OCI-LY1 (cell line): ENCODE results near the gene POU6F2.

ENCODE experiments used
- EZH2 ChIP-seq: fragments of 200-600 bp; sonication (generic), shearing (Covaris generic); IDR thresholded peaks from 2 replicates; pipeline ENCODE4 v1.8.0; 2017; ENCODE audit warnings: borderline replicate concordance, mixed run types, mild to moderate bottlenecking, antibody characterized with exemption, low read length, moderate library complexity, mixed read lengths
- TF ChIP-seq, protein P1 (sequence below): fragments of 200-600 bp; sonication (generic), shearing (Covaris generic); IDR thresholded peaks from 2 replicates; pipeline ENCODE4 v1.5.1; 2017; ENCODE audit warnings: mild to moderate bottlenecking, antibody characterized with exemption, low read length, moderate library complexity, mixed read lengths

DNA sequence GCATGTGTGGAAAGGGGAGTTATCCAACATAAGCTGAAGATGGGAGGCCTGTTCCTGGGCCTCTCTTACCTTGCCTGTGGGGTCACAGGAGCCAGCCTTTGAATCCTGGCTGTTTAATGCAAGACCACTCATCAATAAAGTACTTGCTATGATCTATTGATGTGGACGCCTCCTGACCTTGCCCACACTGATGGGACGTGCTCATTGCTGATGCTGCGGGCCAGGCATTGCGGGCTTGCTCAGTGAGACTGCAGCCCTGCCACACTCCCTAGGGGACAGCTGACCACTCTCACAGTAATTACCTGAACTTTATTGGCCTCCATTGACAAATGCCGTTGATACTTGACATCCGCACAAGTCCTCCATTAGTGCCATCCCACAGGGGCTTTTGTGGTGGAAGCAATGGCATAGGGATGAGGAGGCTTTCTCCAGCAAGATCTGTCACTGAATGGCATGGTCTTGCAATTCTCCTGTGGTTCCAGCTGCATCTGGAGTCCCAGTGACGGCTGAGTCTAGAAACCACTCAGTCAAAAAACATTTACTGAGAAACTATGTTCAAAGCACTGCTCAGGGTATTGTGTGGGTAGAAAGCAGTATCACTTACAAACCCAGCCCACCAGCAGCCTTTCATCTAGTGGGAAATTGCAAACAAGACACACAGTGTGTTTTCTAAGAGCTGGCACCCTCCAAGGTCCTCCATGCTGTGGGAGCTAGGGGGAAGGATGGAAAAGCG lies 453.4 kb downstream of the POU6F2 start:
- TF ChIP-seq, protein P1, sequence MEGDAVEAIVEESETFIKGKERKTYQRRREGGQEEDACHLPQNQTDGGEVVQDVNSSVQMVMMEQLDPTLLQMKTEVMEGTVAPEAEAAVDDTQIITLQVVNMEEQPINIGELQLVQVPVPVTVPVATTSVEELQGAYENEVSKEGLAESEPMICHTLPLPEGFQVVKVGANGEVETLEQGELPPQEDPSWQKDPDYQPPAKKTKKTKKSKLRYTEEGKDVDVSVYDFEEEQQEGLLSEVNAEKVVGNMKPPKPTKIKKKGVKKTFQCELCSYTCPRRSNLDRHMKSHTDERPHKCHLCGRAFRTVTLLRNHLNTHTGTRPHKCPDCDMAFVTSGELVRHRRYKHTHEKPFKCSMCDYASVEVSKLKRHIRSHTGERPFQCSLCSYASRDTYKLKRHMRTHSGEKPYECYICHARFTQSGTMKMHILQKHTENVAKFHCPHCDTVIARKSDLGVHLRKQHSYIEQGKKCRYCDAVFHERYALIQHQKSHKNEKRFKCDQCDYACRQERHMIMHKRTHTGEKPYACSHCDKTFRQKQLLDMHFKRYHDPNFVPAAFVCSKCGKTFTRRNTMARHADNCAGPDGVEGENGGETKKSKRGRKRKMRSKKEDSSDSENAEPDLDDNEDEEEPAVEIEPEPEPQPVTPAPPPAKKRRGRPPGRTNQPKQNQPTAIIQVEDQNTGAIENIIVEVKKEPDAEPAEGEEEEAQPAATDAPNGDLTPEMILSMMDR: no peak
- TF ChIP-seq EZH2: no peak
